M059J (cell line): ENCODE data around the gene MYADM. TPM values are rescaled to one million over a fixed set of nuclear protein-coding genes. Genes with fewer than 3 reads are reported as not detected.
A peak's percentile ranks its signal among the peaks of the same experiment; 100 is the strongest.
"Not testable (repeated sequence)": the region's sequence is repeated elsewhere in the genome, so short reads cannot be mapped to it uniquely, and the experiment has no call there.

ENCODE experiments used
- DNase-seq: peaks from one replicate; pipeline ENCODE4 v3.0.0-alpha.2; 2012; ENCODE audit warnings: low read depth
- total RNA-seq: library from RNA; depleted of rRNA; stranded (reverse); fragments of >200 nt; shearing (Covaris generic); gene quantifications from 2 replicates; pipeline ENCODE4 v1.2.3, GENCODE V29; 2014

Gene MYADM
- total RNA-seq, 1 experiment from 2014 or later: 41.1 TPM

DNA sequence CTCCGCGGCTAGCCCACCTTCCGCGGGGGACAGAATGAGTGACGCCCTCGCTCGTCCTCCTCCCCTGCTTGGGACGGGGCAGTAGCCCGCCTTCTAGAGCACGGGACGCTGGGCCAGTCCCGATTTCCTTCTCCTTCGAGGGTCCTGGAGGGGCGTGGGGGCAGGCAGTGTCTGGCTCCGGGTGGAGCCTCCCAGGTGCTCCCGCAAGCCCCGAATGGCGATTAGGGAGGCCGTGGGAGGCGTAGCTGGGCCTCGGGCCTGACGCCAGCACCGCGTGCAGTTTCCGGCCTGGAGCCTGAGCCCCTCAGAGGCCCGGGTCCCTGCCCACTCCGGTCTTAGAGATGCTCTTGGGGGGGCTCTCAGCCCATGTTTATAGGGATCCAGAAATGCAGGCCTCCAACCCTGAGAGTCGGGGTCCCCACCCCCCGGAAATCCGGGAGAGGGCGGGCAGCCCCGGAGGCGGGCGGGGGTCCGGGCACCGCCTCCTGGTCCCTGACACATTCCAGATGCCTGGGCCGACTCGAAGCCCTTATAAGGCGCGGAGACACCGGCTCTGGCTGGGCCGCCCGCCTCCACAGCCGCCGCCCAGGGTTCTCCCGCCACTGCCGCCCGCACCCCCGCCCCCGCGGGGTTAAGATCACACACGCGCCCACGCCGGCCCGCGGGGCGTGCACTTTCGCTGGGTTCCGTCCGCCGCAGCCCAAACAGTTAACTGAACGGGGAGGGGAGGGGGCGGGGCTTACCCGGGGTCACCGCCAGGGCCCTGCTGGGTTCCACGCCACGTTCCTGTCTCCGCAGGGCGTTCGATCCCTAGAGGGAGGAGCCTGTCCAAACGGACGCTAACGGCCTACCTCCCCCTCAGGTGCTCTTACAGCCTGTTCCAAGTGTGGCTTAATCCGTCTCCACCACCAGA, 1.5 kb downstream of the MYADM start:
- DNase-seq: peak; percentile 89

DNA sequence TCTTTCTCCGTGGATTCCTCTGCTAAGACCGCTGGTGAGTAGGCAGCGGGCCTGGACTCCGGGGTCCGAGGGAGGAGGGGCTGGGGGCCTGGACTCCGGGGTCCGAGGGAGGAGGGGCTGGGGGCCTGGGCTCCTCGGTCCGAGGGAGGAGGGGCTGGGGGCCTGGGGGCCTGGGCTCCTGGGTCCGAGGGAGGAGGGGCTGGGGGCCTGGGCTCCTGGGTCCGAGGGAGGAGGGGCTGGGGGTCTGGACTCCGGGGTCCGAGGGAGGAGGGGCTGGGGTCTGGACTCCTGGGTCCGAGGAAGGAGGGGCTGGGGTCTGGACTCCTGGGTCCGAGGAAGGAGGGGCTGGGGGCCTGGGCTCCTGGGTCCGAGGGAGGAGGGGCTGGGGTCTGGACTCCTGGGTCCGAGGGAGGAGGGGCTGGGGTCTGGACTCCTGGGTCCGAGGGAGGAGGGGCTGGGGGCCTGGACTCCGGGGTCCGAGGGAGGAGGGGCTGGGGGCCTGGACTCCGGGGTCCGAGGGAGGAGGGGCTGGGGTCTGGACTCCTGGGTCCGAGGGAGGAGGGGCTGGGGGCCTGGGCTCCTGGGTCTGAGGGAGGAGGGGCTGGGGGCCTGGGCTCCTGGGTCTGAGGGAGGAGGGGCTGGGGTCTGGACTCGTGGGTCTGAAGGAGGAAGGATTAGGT, 2.3 kb downstream of the MYADM start:
- not testable (repeated sequence) for DNase-seq

DNA sequence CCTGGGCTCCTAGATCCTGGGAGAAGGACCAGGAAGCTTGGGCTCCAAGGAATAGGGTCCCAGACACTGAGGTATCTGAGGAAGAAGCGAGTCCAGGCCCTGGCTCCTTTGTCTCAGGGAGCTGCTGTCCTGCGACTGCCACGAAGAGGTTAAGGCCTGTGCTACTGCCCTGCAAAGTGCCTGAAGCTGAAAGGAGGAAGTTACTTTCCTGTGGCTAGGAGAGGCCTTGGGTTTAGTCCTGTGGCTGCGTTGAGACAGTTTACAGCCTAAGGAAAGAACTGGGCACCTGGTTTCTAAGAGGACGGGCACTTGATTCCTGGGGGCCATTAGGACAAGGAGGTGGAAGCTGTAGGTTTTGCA, 2.8 kb downstream of the MYADM start:
- DNase-seq: peak; percentile 52

DNA sequence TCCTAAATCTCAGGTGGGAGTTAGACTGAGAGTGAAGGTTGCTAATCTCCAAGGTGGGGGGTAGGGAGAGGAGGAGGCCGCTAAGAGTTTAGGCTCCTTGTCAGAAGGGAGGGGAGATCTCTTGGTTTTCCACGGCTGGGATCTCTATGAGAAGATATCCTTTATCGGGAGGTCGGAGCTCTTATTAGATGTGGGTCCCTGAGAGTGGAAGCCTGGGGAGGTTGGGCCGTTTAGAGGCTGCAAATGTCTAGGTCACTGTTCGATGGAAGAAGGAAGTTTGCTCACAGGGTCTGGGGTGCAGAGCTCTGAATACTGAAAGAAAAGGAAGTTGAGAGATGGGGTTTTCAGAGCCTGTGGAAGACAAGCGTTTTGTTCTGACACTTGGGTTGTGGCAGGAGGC, 3.8 kb downstream of the MYADM start:
- DNase-seq: no peak

DNA sequence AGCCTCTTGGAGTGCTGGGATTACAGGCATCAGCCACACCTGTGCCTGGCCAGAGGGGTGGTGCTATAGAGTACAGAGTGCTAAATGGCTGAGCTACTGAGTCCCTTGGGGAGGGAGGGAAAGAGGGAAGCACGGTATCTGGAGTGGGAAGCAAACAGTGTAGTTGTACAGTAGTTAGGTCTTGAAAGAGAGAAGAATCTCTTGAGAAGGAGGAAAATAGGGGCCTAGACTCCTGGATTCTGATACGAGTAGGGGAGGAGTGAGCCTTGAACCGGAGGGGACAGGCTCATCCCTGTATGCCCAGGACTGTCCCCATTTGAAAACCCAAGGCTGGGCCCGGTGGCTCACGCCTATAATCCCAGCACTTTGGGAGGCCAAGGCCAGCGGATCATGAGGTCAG, 5.1 kb downstream of the MYADM start:
- no peak for DNase-seq

DNA sequence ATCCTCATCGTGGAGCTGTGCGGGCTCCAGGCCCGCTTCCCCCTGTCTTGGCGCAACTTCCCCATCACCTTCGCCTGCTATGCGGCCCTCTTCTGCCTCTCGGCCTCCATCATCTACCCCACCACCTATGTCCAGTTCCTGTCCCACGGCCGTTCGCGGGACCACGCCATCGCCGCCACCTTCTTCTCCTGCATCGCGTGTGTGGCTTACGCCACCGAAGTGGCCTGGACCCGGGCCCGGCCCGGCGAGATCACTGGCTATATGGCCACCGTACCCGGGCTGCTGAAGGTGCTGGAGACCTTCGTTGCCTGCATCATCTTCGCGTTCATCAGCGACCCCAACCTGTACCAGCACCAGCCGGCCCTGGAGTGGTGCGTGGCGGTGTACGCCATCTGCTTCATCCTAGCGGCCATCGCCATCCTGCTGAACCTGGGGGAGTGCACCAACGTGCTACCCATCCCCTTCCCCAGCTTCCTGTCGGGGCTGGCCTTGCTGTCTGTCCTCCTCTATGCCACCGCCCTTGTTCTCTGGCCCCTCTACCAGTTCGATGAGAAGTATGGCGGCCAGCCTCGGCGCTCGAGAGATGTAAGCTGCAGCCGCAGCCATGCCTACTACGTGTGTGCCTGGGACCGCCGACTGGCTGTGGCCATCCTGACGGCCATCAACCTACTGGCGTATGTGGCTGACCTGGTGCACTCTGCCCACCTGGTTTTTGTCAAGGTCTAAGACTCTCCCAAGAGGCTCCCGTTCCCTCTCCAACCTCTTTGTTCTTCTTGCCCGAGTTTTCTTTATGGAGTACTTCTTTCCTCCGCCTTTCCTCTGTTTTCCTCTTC, 6.3 kb downstream of the MYADM start:
- DNase-seq: no peak

DNA sequence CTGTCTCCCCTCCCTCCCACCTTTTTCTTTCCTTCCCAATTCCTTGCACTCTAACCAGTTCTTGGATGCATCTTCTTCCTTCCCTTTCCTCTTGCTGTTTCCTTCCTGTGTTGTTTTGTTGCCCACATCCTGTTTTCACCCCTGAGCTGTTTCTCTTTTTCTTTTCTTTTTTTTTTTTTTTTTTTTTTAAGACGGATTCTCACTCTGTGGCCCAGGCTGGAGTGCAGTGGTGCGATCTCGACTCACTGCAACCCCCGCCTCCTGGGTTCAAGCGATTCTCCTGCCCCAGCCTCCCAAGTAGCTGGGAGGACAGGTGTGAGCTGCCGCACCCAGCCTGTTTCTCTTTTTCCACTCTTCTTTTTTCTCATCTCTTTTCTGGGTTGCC, 6.9 kb downstream of the MYADM start:
- no peak for DNase-seq

DNA sequence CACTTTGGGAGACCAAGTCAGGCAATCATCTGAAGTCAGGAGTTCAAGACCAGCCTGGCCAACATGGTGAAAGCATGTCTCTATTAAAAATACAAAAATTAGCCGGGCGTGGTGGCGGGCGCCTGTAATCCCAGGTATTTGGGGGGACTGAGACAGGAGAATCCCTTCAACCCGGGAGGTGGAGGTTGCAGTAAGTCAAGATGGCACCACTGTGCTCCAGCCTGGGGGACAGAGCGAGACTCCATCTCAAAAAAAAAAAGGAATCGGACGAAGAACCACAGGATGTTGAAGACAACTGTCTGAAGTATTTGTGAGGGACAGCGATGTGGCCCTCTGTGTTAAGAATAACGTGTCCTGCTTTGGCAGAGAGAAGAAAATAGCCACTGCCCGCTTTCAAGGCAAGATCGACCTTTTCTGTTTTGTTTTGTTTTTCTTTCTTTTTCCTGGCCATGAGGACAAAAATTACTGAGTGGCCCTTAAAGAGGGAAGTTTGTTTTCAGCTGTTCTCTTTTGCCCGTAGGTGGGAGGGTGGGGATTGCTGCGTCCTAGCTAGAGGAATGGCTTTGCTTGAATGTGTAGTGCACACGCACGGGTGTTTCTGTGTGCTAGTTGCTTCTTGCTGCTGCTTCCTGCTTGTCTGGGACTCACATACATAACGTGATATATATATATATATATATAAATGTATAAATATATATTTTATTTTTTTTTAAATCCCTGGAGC, 8.1 kb downstream of the MYADM start:
- DNase-seq: no peak

DNA sequence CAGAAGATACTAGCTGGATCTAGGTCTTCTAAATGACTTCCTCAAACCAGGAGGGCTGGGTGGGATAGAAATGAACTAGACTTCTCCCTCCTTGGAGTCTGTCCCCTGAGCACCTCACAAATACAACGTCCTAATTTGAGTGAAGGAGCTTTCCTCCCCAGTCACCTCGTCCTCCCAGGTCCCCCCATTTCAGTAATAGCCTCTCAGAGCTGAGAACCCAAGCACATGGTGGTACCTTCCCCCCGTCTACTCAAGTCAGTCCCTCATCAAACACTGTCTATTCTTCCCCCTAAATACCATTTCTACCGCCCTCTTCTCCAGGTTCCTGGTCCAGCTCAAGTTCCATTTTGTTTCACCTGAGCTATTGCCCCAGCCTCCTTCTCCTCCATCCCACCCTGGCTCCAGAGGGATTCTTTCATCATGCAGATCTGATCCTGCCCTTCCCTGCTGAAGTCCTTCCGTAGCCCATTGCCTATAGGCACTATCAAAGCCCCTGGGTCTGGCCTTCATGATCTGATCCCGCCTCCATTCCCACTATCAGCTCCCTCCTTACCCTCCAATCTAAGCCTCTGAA, 9.1 kb downstream of the MYADM start:
- DNase-seq: no peak

DNA sequence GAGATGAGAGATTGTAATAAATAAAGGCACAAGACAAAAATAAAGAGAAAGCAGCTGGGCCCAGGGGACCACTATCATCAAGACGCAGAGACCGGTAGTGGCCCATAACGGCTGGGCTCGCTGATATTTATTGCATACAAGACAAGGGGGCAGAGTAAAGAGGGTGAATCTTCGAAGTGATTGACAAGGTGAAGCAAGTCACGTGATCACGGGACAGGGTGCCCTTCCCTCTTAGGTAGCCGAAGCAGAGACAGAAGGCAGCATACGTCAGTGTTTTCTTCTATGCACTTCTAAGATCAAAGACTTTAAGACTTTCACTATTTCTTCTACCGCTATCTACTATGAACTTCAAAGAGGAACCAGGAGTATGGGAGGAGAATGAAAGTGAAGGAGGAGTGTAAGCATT, 9.7 kb downstream of the MYADM start:
- DNase-seq: peak; percentile 30

DNA sequence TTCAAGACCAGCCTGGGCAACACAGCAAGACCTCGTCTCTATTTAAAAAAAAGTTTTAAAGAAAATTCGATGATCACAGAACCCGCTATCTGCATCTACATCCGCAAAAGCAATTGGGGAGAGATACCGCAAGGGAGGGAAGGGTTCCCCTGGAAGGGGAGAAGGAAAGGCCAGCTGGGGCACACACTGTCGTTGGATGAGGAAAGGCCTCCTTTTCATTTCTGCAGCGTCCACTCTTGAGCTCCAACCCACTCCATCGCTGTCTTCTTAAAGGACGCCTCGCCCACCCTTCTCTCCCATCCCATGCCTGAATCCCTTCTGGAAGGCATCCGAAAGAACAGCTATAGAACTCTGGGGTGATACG, 11.1 kb downstream of the MYADM start:
- DNase-seq: no peak

DNA sequence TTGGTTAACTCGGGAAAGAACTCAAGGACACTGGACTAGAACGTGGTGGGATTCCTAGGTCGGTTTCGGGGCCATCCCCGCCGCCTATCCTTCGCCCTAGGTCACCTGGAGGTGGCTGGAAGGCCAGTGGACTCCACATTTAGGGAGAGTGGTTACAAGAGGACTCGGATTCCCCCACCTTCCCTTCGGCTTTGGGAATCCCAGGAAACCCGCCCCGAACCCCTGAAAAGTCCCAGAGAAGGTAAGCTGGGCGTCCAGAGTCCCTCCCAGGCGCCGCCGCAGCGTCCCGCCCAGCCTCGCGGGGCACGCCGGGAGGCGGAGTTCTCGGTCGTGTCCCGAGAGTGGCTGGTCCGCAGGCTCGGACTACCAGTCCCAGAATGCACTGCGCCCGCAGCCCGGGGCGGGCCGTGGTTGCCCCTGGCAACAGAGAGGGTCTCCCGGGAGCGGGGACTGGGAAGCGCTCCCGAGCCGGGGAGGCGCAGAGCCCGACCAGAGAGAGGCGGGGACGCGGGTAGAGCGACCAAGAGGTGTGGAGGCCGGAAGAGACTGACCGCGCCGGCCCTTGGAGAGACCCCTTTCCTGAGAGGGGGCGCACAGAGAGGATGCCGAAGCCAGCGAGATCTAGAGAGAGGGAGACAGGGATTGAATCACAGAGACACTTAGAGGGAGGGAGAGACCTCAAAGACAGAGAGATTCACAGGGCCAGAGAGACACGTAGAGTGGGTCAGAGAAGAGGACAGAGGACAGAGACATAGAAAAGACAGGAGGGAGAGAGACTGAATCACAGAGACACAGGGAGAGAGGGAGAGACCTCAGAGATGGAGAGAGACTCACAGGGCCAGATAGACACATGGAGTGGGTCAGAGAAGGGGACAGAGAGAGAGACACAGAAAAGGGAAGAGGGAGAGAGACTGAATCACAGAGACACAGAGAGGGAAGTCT, 11.7 kb downstream of the MYADM start:
- DNase-seq: peak; percentile 91

DNA sequence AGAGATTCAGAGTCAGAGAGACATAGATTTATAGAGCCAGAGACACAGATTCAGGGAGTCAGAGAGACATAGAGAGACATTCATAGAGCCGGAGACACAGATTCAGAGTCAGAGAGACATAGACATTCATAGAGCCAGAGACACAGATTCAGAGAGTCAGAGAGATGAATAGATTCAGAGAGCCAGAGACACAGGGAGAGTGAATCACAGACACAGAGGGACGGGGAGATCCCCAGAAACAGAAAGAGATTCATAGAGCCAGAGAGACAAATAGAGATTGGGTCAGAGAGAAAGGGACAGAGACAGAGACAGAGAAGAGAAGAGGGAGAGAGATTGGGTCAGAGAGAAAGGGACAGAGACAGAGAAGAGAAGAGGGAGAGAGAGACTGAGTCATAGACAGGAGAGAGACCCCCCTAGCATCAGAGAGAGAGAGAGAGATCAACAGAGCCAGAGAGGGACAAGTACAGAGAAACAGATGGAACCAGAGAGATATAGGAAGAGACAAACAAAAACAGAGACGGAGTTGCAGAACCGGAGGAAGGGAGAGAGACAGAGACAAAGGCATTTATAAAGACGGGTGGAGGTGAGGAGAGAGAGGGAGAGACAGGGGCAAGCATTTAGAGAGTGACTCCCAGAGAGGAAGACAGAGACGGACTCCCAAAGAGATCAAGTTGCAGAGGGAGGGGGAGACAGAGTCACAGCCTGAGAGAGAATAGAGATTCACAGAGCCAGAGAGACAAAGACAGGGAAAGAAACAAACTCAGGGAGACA, 13.2 kb downstream of the MYADM start:
- DNase-seq: no peak

DNA sequence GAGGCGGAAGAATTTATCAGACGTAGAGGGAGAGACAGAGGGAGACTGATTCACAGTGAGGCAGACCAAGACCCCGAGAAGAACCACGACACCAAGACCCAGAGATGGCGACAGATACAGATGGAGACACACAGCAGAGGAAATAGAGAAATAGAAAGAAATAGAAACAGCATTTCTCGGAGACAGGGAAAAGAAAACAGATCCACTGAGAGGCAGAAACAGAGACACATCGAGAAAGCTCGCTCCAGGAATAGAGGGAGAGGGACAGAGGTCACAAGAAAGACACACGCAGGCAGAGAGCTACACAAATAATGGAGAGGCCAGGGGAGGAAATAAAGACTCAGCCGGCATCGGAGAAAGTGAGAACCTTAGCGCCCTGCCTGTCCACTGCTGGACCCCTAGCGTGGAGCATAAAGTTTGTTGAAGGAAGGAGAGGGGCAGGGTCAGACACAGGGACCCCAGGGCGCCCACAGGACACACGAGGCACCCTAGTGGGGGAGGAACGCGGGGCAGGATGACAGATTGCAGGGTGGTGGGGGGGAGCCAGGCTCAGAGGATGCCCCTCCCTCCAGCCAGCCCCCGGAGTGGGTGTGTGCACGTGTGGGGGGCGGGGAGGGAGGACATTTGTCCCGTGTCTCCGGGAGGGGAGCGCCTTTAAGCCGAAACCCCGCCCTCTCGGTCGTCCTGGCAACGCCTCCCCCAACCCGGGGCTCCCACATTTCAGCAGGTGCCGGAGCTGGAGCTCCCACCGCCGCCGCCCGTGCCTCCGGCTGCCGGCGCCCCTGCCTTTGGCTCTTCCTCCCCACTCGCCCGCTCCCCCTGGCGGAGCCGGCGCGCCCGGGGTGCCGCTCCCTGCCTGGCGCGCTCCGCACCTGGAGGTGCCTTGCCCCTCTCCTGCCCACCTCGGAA, 14.1 kb downstream of the MYADM start, which contains the start of gene PRKCG:
TSS of gene PRKCG (plus strand) at position 716 of the 909 bp plus-strand sequence. CDS start 298 bp downstream, outside the sequence.
- peak; percentile 46 for DNase-seq

DNA sequence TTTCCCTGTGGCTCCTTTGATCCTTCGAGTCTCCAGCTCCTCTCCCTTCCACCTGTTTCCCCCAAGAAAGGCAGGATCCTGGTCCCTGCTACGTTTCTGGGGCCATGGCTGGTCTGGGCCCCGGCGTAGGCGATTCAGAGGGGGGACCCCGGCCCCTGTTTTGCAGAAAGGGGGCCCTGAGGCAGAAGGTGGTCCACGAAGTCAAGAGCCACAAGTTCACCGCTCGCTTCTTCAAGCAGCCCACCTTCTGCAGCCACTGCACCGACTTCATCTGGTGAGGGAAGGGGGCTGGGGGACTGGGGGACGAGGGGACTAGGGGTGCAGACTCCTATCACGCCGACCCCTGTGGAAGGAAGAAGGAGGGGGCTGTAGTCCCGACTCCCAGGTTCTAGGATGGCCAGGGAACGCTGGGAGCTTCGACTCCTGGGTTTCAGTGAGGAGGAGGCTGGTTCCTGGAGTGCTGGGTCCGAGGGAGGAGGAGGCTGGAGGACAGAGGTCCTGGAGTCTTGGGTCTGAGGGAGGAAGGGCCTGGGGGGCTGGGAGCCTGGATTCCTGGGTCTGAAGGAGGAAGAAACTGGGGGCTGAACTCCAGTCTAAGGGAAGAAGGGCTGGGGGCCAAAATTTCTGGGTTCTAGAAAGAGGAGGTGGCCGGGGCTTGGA, 14.8 kb downstream of the MYADM start:
- DNase-seq: no peak

DNA sequence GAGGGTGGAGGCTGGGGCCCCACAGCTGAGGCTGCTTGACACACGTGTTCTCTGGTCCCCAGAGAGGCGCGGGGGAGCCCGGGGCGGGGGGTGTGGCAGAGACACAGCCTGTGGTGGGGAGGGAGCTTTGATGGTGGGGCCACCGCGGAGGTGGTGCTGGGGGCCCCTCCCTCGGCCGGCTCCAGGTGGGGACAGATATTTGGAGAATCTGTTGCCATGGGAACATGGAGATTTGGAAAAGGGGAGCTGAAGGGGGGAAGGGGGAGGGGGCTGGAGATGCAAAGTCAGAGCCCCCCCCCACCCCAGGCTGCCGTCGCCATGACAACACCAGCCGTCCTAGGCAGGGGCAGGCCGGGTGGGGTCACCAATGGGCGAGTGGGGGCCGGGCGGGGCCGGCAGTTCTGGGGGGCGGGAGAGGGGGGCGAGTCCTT, 15.6 kb downstream of the MYADM start:
- DNase-seq: no peak

DNA sequence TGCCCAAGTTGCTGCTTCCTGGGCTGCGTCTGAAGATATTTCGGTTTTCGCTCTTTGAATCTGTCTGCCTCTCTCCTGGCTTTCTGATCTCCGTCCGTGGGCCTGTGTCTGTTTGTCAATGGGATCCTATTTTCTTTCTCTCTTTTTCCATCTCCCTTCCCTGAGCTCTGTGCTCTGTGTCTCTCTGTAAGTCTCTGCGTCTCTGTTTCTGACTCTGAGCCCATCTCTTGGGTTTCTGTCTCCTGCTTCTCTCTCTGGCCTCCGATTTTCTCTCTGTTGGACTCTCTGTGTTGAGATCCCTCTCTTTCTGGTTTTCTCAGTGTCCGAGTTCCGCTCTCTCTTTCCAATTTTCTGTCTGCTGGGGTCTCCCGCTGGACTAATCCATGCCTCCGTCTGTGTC, 16.1 kb downstream of the MYADM start:
- no peak for DNase-seq

DNA sequence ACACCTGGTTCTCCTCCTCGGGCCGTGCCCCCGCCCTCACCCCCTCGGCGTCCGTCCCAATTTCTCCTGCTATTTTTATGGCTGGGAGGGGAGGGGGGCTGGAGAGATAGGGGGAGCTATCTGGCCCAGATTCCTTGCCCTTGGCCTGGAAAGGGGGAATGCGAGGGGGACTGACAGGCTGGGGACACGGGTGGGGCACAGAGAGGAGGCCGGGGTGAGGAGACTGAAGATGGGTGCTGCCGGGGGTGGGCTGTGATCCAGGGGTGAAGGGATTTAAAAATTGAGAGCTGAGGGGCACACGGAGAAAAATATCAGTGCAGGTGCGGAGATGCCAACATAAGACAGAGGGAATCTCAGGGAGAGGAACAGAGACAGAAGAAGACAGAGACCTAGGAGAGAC, 16.6 kb downstream of the MYADM start:
- no peak for DNase-seq
